ENCODE results near the gene CCDC194. TPM values are rescaled to one million over a fixed set of nuclear protein-coding genes. Genes with fewer than 3 reads are reported as not detected.
A peak's percentile ranks its signal among the peaks of the same experiment; 100 is the strongest.

The CCDC194 gene
- total RNA-seq, 1 donor from 2014 or later, result 3.1 TPM

DNA sequence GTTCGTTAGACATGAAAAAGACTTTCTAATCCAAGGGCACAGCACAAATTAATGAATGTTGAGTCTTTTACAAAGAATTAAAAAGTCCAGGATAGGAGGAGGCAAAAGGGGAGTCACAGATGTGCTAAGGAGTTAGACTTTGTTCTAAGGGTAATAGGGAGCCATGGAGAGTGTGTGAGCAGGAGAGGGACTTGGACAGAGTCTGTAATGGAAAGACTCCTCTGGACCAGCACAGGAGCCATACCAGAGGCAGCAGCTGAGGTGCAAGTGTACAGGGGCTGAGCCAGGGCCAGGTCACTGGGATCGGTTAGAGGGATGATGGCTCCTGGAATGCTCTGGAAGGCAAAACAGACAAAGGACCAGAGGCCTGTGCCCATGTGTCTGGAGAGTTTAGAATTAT lies 46.1 kb downstream of the CCDC194 start:
- no peak for DNase-seq
- peaks cover 9% of the 10 kb centered on the region for H3K4me1 Mint-ChIP-seq
- peaks cover under 1% of the 10 kb centered on the region for H3K36me3 Mint-ChIP-seq (ENCODE audit: low read depth)

DNA sequence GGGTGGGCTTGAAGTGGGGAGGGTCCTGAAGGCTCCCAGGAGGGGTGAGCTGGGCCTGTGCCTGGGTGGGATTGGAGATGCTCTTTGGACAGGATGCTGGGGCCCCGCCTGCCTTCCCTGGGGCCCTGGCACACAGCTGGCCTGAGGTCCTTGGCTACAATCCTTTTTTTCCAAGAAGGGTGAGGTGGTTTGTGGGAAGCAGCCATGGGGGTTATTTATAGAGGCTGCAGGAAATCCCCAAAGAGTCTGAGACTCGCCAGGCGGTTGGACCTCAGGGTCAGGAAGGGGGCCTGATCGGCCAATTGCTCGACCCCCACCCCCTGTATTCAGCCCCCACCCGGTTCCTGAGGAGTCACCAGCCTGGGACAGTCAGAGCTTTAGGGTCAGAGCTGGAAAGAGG lies 46.6 kb downstream of the CCDC194 start:
- peaks cover 2% of the 10 kb centered on the region for H3K36me3 Mint-ChIP-seq (ENCODE audit: low read depth)
- no peak for DNase-seq
- H3K4me1 Mint-ChIP-seq, result peaks cover 9% of the 10 kb centered on the region
- intact Hi-C loops (cut with micrococcal nuclease), result no loop called here
- no peaks in the 10 kb centered on the region for H3K9me3 Mint-ChIP-seq
- no peak overlapping the region for H3K27ac Mint-ChIP-seq
- H3K27me3 Mint-ChIP-seq, result peaks cover 4% of the 10 kb centered on the region
- no peak overlapping the region for H3K4me3 Mint-ChIP-seq

More for the DNA sequence above, 46.1 kb downstream of the CCDC194 start:
- peaks cover 4% of the 10 kb centered on the region for H3K27me3 Mint-ChIP-seq
- H3K9me3 Mint-ChIP-seq, result no peaks in the 10 kb centered on the region
- no peak overlapping the region for H3K27ac Mint-ChIP-seq
- H3K4me3 Mint-ChIP-seq, result no peak overlapping the region
- intact Hi-C loops (cut with micrococcal nuclease), result no loop called here

DNA sequence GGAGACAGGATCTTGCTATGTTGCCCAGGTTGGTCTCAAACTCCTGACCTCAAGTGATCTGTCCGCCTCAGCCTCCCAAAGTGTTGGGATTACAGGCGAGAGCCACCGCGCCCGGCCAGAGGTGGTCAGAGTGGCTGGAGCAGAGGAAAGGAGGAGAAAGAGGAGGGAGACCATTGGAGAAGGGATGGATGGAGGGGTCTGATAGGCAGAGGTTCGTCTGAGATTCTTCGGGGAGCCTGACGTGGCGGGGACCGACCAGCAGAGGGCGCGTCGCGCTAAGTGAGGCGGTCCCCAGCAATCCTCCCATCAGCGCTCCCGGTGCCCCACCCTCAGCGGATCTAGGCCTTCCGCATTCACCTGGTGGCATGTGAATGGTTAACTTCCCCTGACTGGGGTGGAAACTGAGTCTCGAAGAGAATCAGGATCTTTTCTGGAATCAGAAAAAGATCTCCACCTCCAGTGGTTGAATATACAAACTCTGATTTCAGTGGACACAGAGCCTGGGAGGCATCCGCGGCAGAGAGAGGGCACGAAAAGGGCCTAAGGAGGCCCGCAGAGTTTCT lies 47.8 kb downstream of the CCDC194 start:
- peaks cover 7% of the 10 kb centered on the region for H3K4me1 Mint-ChIP-seq
- H3K9me3 Mint-ChIP-seq, result no peaks in the 10 kb centered on the region
- peaks cover 4% of the 10 kb centered on the region for H3K27me3 Mint-ChIP-seq
- H3K4me3 Mint-ChIP-seq, result peak overlapping the region; percentile 23
- H3K27ac Mint-ChIP-seq, result no peak overlapping the region
- DNase-seq, result peak; percentile 95
- H3K36me3 Mint-ChIP-seq (ENCODE audit: low read depth), result peaks cover 2% of the 10 kb centered on the region
- intact Hi-C loops (cut with micrococcal nuclease), result loop anchor here (1.0 kb wide), 2 partner anchors 40 to 120 kb away; no protein-coding TSS in a partner anchor

DNA sequence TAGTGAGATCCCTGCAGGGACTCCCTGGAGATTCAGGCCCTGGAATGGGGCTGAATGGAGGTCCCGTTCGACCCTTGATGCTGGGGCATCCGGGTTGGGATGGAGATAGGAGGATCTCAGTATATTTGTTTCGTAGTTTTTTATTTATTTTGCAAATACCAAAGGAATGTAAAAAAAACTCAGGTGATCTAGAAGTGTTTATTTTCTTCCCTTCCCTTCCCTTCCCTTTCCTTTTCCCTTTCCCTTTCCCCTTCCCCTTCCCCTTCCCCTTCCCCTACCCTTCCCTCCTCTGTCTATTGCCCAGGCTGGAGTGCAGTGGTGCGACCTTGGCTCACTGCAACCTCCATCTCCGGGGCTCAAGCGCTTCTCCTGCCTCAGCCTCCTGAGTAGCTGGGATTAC lies 52.2 kb downstream of the CCDC194 start:
- Mint-ChIP-seq H3K27ac (no peak overlapping the region), H3K36me3 (ENCODE audit: low read depth) (peaks cover 8% of the 10 kb centered on the region), H3K4me3 (no peak overlapping the region), H3K9me3 (no peaks in the 10 kb centered on the region), H3K27me3 (no peaks in the 10 kb centered on the region), H3K4me1 (peaks cover 13% of the 10 kb centered on the region)
- intact Hi-C loops (cut with micrococcal nuclease), result no loop called here
- DNase-seq, result no peak

DNA sequence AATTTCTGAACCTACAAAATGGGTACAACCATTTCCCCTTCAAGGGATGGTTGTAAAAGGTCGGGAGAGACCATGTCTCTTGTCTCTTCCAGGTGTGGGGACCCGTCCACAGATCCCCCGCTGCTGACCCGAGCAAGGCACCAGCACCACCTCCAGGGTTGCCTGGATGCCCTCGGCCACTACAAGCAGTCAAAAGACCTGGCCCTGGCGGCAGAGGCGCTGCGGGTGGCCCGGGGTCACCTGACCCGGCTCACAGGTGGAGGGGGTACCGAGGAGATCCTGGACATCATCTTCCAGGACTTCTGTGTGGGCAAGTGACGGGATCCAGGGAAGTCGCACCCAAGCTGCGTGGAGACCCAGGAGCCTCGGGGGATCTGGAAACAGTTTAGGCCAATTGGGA lies 52.6 kb downstream of the CCDC194 start:
- no peak overlapping the region for H3K4me3 Mint-ChIP-seq
- intact Hi-C loops (cut with micrococcal nuclease), result no loop called here
- no peaks in the 10 kb centered on the region for H3K9me3 Mint-ChIP-seq
- no peak overlapping the region for H3K27ac Mint-ChIP-seq
- peaks cover 8% of the 10 kb centered on the region for H3K36me3 Mint-ChIP-seq (ENCODE audit: low read depth)
- no peaks in the 10 kb centered on the region for H3K27me3 Mint-ChIP-seq
- no peak for DNase-seq
- H3K4me1 Mint-ChIP-seq, result peaks cover 16% of the 10 kb centered on the region

DNA sequence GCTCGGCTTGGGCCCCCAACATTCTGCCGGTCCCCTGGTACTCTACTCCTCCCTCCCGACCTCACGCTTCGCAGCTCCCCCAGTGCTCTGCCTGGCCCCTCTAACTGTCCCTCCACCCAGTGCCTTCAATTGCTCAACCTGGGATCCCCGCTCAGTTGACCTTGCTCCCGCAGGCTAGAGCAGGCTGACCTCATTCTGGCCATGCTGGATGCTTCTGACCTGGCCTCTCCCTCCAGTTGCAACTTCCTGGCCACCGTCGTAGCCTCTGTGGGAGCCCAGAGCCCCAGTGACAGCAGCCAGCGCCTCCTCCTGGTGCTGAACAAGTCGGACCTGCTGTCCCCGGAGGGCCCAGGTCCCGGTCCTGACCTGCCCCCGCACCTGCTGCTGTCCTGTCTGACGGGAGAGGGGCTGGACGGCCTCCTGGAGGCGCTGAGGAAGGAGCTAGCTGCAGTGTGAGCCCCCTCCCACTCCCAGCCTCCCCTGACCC lies 53.1 kb downstream of the CCDC194 start:
- Mint-ChIP-seq H3K27me3 (no peaks in the 10 kb centered on the region), H3K4me3 (no peak overlapping the region), H3K36me3 (ENCODE audit: low read depth) (peaks cover 8% of the 10 kb centered on the region), H3K4me1 (peaks cover 14% of the 10 kb centered on the region), H3K9me3 (no peaks in the 10 kb centered on the region), H3K27ac (no peak overlapping the region)
- no peak for DNase-seq
- intact Hi-C loops (cut with micrococcal nuclease), result no loop called here

Other genes starting within 250 kb of the CCDC194 start
- 29.8 and 31.3 TPM in 2 replicates for gene USE1, start 178.8 kb downstream of the CCDC194 start, total RNA-seq
- gene OCEL1, start 168.0 kb downstream of the CCDC194 start, total RNA-seq, result 17.8 and 23.0 TPM in 2 replicates
- gene NR2F6, start 148.3 kb downstream of the CCDC194 start, total RNA-seq, result 15.0 and 16.5 TPM in 2 replicates
- gene USHBP1, start 129.5 kb downstream of the CCDC194 start, total RNA-seq, result 0.30 and 0.38 TPM in 2 replicates
- 127 TPM in 2 replicates for gene BABAM1, start 126.8 kb downstream of the CCDC194 start, total RNA-seq
- 17.3 and 17.9 TPM in 2 replicates for gene ANKLE1, start 112.3 kb downstream of the CCDC194 start, total RNA-seq
- gene ABHD8, start 90.8 kb downstream of the CCDC194 start, total RNA-seq, result 5.6 and 6.5 TPM in 2 replicates
- 101 and 103 TPM in 2 replicates for gene MRPL34, start 88.3 kb downstream of the CCDC194 start, total RNA-seq
- gene DDA1, start 84.6 kb downstream of the CCDC194 start, total RNA-seq, result 37.9 and 38.2 TPM in 2 replicates
- gene ANO8, start 59.3 kb downstream of the CCDC194 start, total RNA-seq, result 6.6 and 7.1 TPM in 2 replicates
- gene GTPBP3, start 56.6 kb downstream of the CCDC194 start, total RNA-seq, result 69.9 and 70.3 TPM in 2 replicates
- not detected in 2 replicates for gene PLVAP, start 16.9 kb downstream of the CCDC194 start, total RNA-seq
- gene BST2, start 11.4 kb upstream of the CCDC194 start, total RNA-seq, result 151 and 153 TPM in 2 replicates
- 40.3 and 45.8 TPM in 2 replicates for gene MVB12A, start 25.9 kb upstream of the CCDC194 start, total RNA-seq
- not detected in 2 replicates for gene TMEM221, start 54.5 kb upstream of the CCDC194 start, total RNA-seq
- gene NXNL1, start 66.7 kb upstream of the CCDC194 start, total RNA-seq, result not detected in 2 replicates
- gene SLC27A1, start 76.3 kb upstream of the CCDC194 start, total RNA-seq, result 1.8 and 2.5 TPM in 2 replicates
- gene PGLS, start 117.5 kb upstream of the CCDC194 start, total RNA-seq, result 64.8 and 73.7 TPM in 2 replicates
- 103 and 106 TPM in 2 replicates for gene COLGALT1, start 161.5 kb upstream of the CCDC194 start, total RNA-seq